Measurements from ENCODE around the gene KCTD15.

Gene KCTD15

DNA sequence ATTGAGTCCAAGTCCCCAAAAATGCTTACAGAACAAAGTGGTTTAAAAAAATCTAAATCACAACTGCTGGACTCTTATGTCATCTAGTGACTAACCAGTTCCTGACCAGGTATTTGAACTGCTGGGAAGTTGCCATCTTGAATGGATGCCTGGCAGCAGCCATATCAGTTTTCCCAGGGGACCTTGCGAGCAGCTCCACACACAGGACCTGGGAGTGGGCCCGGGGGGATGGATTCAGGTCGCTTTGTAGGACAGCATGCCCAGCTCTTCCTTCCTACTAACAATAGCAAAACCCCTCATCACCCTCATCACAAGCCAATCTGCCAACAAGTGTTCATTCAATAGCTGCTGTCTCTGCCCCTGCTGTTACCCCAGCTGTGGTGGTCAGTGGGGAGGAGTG is 65.3 kb downstream of the KCTD15 start:
- no peak for DNase-seq

DNA sequence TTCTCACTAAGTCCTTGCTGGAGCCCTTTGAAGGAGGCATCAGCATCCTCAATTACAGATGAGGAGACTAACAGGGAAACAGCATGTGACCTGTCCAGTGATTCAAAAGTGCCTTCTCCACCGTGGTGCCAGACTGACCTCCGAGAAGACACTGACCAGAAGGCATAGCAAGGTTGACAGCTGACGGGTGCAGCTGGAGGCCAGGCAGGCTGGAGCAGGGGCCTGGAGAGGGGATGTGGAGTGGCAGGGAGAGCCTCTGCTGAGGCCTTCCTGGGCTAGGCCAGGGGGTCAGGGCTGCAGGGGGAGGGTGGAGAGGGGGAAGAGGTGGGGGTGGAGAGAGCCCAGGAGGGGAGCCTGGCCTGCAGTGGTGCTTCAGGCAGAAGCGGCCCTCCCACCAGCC is 66.3 kb downstream of the KCTD15 start:
- no peak for DNase-seq

- no peak for DNase-seq
These were observed 66.8 kb downstream of the KCTD15 start for GRCh38 chr19:33863436-33863835.

DNA sequence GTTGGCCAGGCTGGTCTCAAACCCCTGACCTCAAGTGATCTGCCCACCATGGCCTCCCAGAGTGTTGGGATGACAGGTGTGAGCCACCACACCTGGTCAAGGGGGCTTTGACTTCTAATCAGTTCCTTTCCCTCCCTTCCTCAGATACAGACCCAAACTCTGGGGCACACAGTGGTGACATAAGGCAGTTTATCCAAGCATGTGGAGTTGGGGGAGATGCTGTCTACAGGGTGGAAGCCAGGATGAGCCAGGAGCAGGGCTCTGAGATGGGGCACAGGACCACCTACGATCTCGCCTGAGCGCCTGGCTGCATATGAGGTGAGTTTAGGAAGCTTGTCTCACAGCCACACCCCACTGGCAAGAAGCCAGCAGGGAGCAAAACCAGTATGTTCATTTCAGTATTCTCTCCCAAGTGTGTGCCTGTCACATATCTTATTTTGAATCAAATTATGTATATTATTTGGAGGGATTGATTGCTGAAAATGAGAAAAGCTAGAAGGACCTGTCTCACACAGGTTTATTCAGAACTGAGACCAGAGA is 67.7 kb downstream of the KCTD15 start:
- no peak for DNase-seq

DNA sequence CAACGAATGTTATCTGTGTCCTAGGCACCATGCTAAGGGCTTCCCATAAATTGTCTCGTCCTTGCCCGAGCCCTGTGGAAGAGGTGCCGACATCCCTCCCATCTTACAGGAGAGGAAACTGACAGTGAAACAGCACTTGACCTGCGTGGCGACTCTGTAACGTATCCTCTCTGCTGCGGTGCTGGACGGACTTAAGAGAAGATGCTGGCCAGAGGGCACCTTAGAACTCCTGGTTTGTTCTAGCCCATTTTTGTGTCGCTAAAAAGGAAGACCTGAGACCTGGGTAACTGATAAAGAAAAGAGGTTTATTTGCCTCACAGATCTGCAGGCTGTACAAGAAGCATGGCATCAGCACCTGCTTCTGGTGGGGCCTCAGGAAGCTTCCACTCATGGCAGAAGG is 68.6 kb downstream of the KCTD15 start:
- DNase-seq = no peak
